Psoas muscle (tissue), 8 donors: ENCODE results near the gene ZNF777. TPM values are rescaled to one million over a fixed set of nuclear protein-coding genes. Genes with fewer than 3 reads are reported as not detected.
"Not testable (repeated sequence)": the region's sequence is repeated elsewhere in the genome, so short reads cannot be mapped to it uniquely, and the experiment has no call there.

Source experiments
- ATAC-seq, 4 donors: fragments of 200-7000 bp; cut with Tn5 transposase; one replicate each; pipeline ENCODE4 v1.9.1; 2020; ENCODE audit warnings: moderate library complexity in 3 of 4, mild to moderate bottlenecking in 2 of 4
- DNase-seq, 2 donors: peaks; one replicate each; pipeline ENCODE4 v3.0.0-alpha.2; 2020
- H3K27ac ChIP-seq: fragments of 200-600 bp; one replicate; pipeline ENCODE4 v1.8.0; 2022
- H3K27me3 ChIP-seq, 3 donors: fragments of 200-600 bp in 1 of 3; one replicate each; pipeline versions ENCODE4 v1.6.1 to v1.8.0; 2013 to 2022; ENCODE audit warnings: low read length in 2 of 3, mild to moderate bottlenecking in 2 of 3, moderate library complexity in 1 of 3; ENCODE audit not compliant: insufficient read depth in 3 of 3
- H3K36me3 ChIP-seq, 2 donors: fragments of 200-600 bp in 1 of 2; one replicate each; pipeline versions ENCODE4 v1.6.1 to v1.8.0; 2013 to 2022; ENCODE audit warnings: low read depth in 1 of 2, mild to moderate bottlenecking in 1 of 2, moderate library complexity in 1 of 2; ENCODE audit not compliant: insufficient read depth in 1 of 2
- H3K4me1 ChIP-seq: fragments of 200-600 bp; one replicate; pipeline ENCODE4 v1.8.0; 2022
- H3K4me3 ChIP-seq: fragments of 200-600 bp; one replicate; pipeline ENCODE4 v1.8.0; 2022; ENCODE audit warnings: mild to moderate bottlenecking
- H3K9me3 ChIP-seq: fragments of 200-600 bp; one replicate; pipeline ENCODE4 v1.8.0; 2022
- CTCF ChIP-seq: fragments of 200-600 bp; IDR thresholded peaks from one replicate; pipeline ENCODE4 v1.8.0; 2022; ENCODE audit warnings: antibody characterized with exemption
- WGBS, 3 donors: extraction: QIAGEN DNeasy Blood & Tissue Kit; methylation state at CpG; one replicate each; pipeline versions ENCODE4 v1.1.6 to v1.1.7; 2013; 5-methylcytosine and 5-hydroxymethylcytosine counted together
- intact Hi-C, 2 donors: fragments of 100-400 bp; cut with DNase I; formaldehyde crosslinking; loops; one replicate each; pipeline versions ENCODE4 v1.11.0 to v1.14.2; 2022
- polyA plus RNA-seq, 3 donors: library from polyadenylated mRNA; stranded (reverse); fragments of 200-250 nt; gene quantifications; one replicate each; pipeline ENCODE4 v1.2.3, GENCODE V29; 2013
- total RNA-seq, 4 donors: library from RNA; stranded (reverse); fragmentation: NEBNext Ultra II Directional in 2 of 4; extraction: Animal tissue kit (Norgen Biotek cat#: 25700) in 2 of 4; gene quantifications; one replicate each; pipeline versions ENCODE4 v1.2.1 to v1.2.4, GENCODE V29; 2021 to 2023
- donor health status: healthy with polysubstance abuse.
- donor health status: DM: no; HTN: no; CAD: no; lungs with moderate emphysema.
- donor health status: Bipolar disorder and iron deficiency.
- donor health status: healthy.
- donor health status: DM: yes; HTN: yes; CAD: no.
- donor health status: DM: no; HTN: no; CAD: no.
- donor health status: DM: no; HTN: no; CAD: no.
- donor health status: DM: yes; HTN: yes; CAD: no.

The ZNF777 gene
- total and polyA plus RNA-seq, 7 donors: 9.3 to 18.6 (median 13.6) TPM

DNA sequence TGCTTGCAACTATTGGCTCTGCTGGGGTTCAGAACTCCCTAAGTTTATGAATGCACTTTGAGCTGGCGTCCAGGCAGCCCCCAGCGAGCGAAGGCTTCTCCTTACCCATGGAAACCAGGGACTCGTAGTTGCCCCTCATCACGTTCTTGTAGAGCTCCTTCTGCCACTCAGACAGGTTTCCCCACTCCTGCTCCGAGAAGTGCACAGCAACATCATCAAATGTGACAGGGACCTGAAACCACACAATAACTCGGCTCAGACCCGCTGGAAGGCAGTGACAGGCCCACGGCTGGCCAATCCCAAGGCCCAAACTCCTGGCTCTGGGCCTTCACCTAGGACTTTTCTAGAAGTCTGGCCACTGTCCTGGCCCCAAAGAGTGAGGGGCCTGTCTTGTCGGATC, 6.9 kb downstream of the ZNF777 start:
- Histone ChIP-seq H3K27ac (no peak overlapping the region), H3K9me3 (no peaks in the 10 kb centered on the region), H3K4me1 (peaks cover 10% of the 10 kb centered on the region), H3K27me3 (no peaks in the 10 kb centered on the region), H3K36me3 (peaks cover 4 to 75% of the 10 kb centered on the region in 2 donors), H3K4me3 (no peak overlapping the region)
- ATAC-seq (no peak), DNase-seq (no peak)
- intact Hi-C loops: no loop called here
- WGBS, 3 donors: 89 to 92% (median 90%) methylated on average over 10 of the region's 10 CpGs
- TF ChIP-seq CTCF: no peak

DNA sequence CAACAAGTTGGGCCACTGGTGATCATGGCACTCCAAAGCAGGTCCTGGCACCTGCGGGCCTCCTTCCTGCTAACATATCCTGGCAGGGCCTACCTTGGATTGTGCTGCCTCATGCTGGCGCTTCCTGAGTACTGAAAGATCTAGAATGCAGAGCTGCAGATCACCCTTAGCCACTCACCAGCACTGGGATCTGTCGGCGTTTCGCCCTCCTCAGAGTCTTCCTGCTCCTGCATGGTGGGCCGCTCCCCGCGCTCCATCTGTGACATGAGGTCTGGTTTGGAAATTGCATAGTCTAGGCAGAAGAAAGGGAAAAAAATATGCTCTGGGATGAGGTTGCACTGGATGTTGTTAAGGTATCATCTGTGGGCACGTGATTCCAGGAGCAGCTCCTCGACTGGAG, 10.0 kb downstream of the ZNF777 start:
- H3K9me3 ChIP-seq: no peaks in the 10 kb centered on the region
- DNase-seq (no peak), ATAC-seq (no peak)
- TF ChIP-seq CTCF: no peak
- H3K27me3 ChIP-seq: no peaks in the 10 kb centered on the region
- no peak overlapping the region for H3K27ac ChIP-seq
- H3K4me1 ChIP-seq: no peaks in the 10 kb centered on the region
- peaks cover 4 to 99% of the 10 kb centered on the region in 2 donors for H3K36me3 ChIP-seq
- no peak overlapping the region for H3K4me3 ChIP-seq
- 91 to 97% (median 96%) methylated on average over 10 of the region's 10 CpGs for whole genome bisulfite sequencing, 3 donors
- intact Hi-C loops: no loop called here

- Histone ChIP-seq H3K4me3 (no peak overlapping the region), H3K9me3 (no peaks in the 10 kb centered on the region), H3K27me3 (no peaks in the 10 kb centered on the region), H3K36me3 (peaks cover 4 to 99% of the 10 kb centered on the region in 2 donors), H3K27ac (no peak overlapping the region), H3K4me1 (no peaks in the 10 kb centered on the region)
- no peak for ATAC-seq
- 96% methylated on average over 6 of the region's 6 CpGs for WGBS, 3 donors
- TF ChIP-seq CTCF: no peak
- no peak for DNase-seq
- intact Hi-C loops: no loop called here
Observed at GRCh38 chr7:149449897-149450296, 11.0 kb downstream of the ZNF777 start.

DNA sequence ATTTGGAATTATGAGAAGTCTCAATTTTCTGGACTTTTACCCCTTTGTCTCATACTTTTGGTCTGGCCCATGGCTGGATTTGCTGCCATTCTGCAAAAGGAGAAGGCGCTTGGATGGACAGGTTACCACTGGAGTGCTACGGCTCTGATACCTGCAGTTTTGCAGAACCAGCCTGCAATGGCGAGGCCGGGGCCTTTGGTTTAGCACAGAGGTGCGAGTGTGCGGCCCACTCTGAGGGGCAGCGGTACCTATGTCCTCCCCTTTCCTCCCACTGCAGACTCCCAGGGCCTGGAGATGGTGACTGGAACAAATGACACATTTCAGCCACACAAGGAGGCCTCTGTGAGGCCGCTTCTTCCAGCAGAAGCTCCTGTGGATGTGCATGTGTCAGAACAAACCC, 11.9 kb downstream of the ZNF777 start:
- TF ChIP-seq CTCF: no peak
- Histone ChIP-seq H3K4me1 (no peaks in the 10 kb centered on the region), H3K36me3 (peaks cover 4 to 99% of the 10 kb centered on the region in 2 donors), H3K9me3 (no peaks in the 10 kb centered on the region), H3K4me3 (no peak overlapping the region), H3K27ac (no peak overlapping the region), H3K27me3 (no peaks in the 10 kb centered on the region)
- ATAC-seq (no peak), DNase-seq (no peak)
- 93 to 98% (median 93%) methylated on average over 8 of the region's 8 CpGs for WGBS, 3 donors
- intact Hi-C loops: no loop called here

DNA sequence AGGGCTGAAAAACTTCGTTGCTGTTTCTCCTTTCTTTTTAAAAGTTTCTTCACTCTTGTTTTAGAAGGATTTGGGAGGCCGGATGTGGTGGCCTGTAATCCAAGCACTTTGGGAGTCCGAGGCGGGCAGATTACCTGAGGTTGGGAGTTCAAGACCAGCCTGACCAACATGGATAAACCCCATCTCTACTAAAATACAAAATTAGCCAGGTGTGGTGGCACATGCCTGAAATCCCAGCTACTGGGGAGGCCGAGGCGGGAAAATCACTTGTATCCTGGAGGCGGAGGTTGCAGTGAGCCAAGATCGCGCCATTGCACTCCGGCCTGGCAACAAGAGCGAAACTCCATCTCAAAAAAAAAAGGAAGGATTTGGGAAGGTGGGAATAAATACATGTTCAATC, 14.8 kb downstream of the ZNF777 start:
- H3K27me3 ChIP-seq, H3K4me3 ChIP-seq, H3K4me1 ChIP-seq, ATAC-seq, intact Hi-C loops, H3K27ac ChIP-seq, DNase-seq, H3K9me3 ChIP-seq: not testable (repeated sequence)
- 97 to 99% (median 98%) methylated on average over 11 of the region's 11 CpGs for WGBS, 3 donors
- peaks cover 2 to 82% of the 10 kb centered on the region in 2 donors for H3K36me3 ChIP-seq
